Measurements from ENCODE around the gene KCNH3. TPM values are rescaled to one million over a fixed set of nuclear protein-coding genes. Genes with fewer than 3 reads are reported as not detected.
"Not testable (repeated sequence)": the region's sequence is repeated elsewhere in the genome, so short reads cannot be mapped to it uniquely, and the experiment has no call there.

Gene KCNH3
- total and polyA plus RNA-seq, 3 donors from 2014 or later: 4.5 to 8.3 (median 4.5) TPM

GRCh38 chr12:49599961-49600360 is 61.1 kb downstream of the KCNH3 start:
- Histone ChIP-seq H3K4me1 (no peaks in the 10 kb centered on the region), H3K9me3 (no peaks in the 10 kb centered on the region), H3K27ac (no peak overlapping the region), H3K4me3 (no peak overlapping the region), H3K27me3 (no peaks in the 10 kb centered on the region), H3K36me3 (ENCODE audit: low read depth, missing control alignments) (no peaks in the 10 kb centered on the region)
- intact Hi-C loops (cut with DNase I; ENCODE audit: low total_unique reads): no loop called here
- WGBS, 2 donors: 93 to 94% methylated on average over 8 of the region's 8 CpGs
- no peak for TF ChIP-seq POLR2A (IDR thresholded peaks at IDR 0.05)
- TF ChIP-seq CTCF (IDR thresholded peaks at IDR 0.05): no peak
- DNase-seq: no peak

- H3K4me1 ChIP-seq: no peaks in the 10 kb centered on the region
- no peaks in the 10 kb centered on the region for H3K9me3 ChIP-seq
- no peak overlapping the region for H3K27ac ChIP-seq
- 100% methylated on average over 1 of the region's 1 CpG for WGBS, 2 donors
- H3K27me3 ChIP-seq: no peaks in the 10 kb centered on the region
- no peaks in the 10 kb centered on the region for H3K36me3 ChIP-seq (ENCODE audit: low read depth, missing control alignments)
- no peak overlapping the region for H3K4me3 ChIP-seq
- no peak for DNase-seq
- TF ChIP-seq CTCF (IDR thresholded peaks at IDR 0.05) (no peak), POLR2A (IDR thresholded peaks at IDR 0.05) (no peak)
- intact Hi-C loops (cut with DNase I; ENCODE audit: low total_unique reads): no loop called here
Measured at GRCh38 chr12:49603721-49604120, 64.9 kb downstream of the KCNH3 start.

DNA sequence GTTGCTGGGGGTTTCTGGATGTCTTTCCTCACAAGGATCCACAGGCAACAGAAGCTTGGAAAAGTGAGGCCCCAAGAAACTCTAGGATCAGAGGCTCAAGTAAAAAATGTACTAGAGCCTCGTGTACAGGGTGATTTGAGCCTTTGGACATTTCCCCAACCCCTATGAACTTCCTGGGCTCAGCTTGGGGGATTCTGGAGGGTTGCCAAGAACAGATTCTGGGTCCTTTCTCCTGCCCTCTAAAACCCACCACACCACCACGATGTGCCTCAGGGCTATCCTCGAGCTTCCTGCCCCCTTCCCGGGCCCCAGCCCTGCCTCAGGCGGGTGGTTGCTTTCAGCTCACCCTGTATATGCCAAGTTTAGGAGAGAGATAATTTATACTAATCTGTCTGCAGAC is 66.0 kb downstream of the KCNH3 start:
- no peak for TF ChIP-seq CTCF (IDR thresholded peaks at IDR 0.05)
- TF ChIP-seq POLR2A (IDR thresholded peaks at IDR 0.05): no peak
- H3K27ac ChIP-seq: no peak overlapping the region
- no peaks in the 10 kb centered on the region for H3K4me1 ChIP-seq
- H3K36me3 ChIP-seq (ENCODE audit: low read depth, missing control alignments): no peaks in the 10 kb centered on the region
- intact Hi-C loops (cut with DNase I; ENCODE audit: low total_unique reads): no loop called here
- no peaks in the 10 kb centered on the region for H3K9me3 ChIP-seq
- no peak for DNase-seq
- H3K4me3 ChIP-seq: no peak overlapping the region
- H3K27me3 ChIP-seq: no peaks in the 10 kb centered on the region
- 54 to 73% methylated on average over 5 of the region's 5 CpGs for WGBS, 2 donors

GRCh38 chr12:49605539-49605938 is 66.7 kb downstream of the KCNH3 start, which contains the start of gene FAM186B:
Gene FAM186B, minus strand, starts transcription at chr12:49605639. Its CDS starts 162 bp downstream, at chr12:49605477.
- H3K9me3 ChIP-seq: not testable (repeated sequence)

More at GRCh38 chr12:49605539-49605938, 66.7 kb downstream of the KCNH3 start, which contains the start of gene FAM186B:
- DNase-seq; H3K4me1 ChIP-seq; H3K27ac ChIP-seq; H3K27me3 ChIP-seq; intact Hi-C loops (cut with DNase I; ENCODE audit: low total_unique reads); H3K36me3 ChIP-seq (ENCODE audit: low read depth, missing control alignments); H3K4me3 ChIP-seq: not testable (repeated sequence)
- WGBS, 2 donors: 95 to 97% methylated on average over 4 of the region's 4 CpGs

Small RNA genes lying within 50 kb of the gene (small RNA-seq; reads per million reads assigned to genes)
- 0 reads per million in 2 donors for gene POLR2KP1
- 0 reads per million in 2 donors for gene RNU6-834P

Other genes starting within 250 kb of the KCNH3 start
- 10 to 100 TPM; 36.5 to 50.0 TPM for gene PRPH, start 243.9 kb upstream of the KCNH3 start, total RNA-seq
- 112 TPM for gene PRPH, start 243.9 kb upstream of the KCNH3 start, polyA plus RNA-seq (ENCODE audit: insufficient read depth, low read depth, low replicate concordance)
- gene TROAP, start 215.8 kb upstream of the KCNH3 start, total RNA-seq: 10 to 100 TPM; 22.8 to 36.1 TPM
- gene TROAP, start 215.8 kb upstream of the KCNH3 start, polyA plus RNA-seq (ENCODE audit: insufficient read depth, low read depth, low replicate concordance): 61.7 TPM
- 1 to 10 TPM; 3.3 to 5.5 TPM for gene C1QL4, start 201.8 kb upstream of the KCNH3 start, total RNA-seq
- 2.9 TPM for gene C1QL4, start 201.8 kb upstream of the KCNH3 start, polyA plus RNA-seq (ENCODE audit: insufficient read depth, low read depth, low replicate concordance)
- gene DNAJC22, start 192.1 kb upstream of the KCNH3 start, total RNA-seq: 1 to 10 TPM in 1 of 2 donors, under 1 TPM in 1; 0.87 to 1.1 TPM
- 3.5 TPM for gene DNAJC22, start 192.1 kb upstream of the KCNH3 start, polyA plus RNA-seq (ENCODE audit: insufficient read depth, low read depth, low replicate concordance)
- 10 to 100 TPM; 47.1 to 65.0 TPM for gene SPATS2, start 171.6 kb upstream of the KCNH3 start, total RNA-seq
- gene SPATS2, start 171.6 kb upstream of the KCNH3 start, polyA plus RNA-seq (ENCODE audit: insufficient read depth, low read depth, low replicate concordance): 67.5 TPM
- gene MCRS1, start 29.1 kb downstream of the KCNH3 start, total RNA-seq: 100 to 1,000 TPM in 1 of 2 donors, 10 to 100 TPM in 1; 95.8 to 105 TPM
- gene MCRS1, start 29.1 kb downstream of the KCNH3 start, polyA plus RNA-seq (ENCODE audit: insufficient read depth, low read depth, low replicate concordance): 104 TPM
- gene FAM186B, start 66.6 kb downstream of the KCNH3 start, total RNA-seq: 10 to 100 TPM; 54.9 to 68.6 TPM
- 178 TPM for gene FAM186B, start 66.6 kb downstream of the KCNH3 start, polyA plus RNA-seq (ENCODE audit: insufficient read depth, low read depth, low replicate concordance)
- gene PRPF40B, start 84.5 kb downstream of the KCNH3 start, total RNA-seq: 10 to 100 TPM; 49.2 to 66.7 TPM
- gene PRPF40B, start 84.5 kb downstream of the KCNH3 start, polyA plus RNA-seq (ENCODE audit: insufficient read depth, low read depth, low replicate concordance): 66.8 TPM
- 10 to 100 TPM; 40.5 to 73.5 TPM for gene FMNL3, start 168.4 kb downstream of the KCNH3 start, total RNA-seq
- gene FMNL3, start 168.4 kb downstream of the KCNH3 start, polyA plus RNA-seq (ENCODE audit: insufficient read depth, low read depth, low replicate concordance): 26.0 TPM
- 100 to 1,000 TPM; 407 to 440 TPM for gene TMBIM6, start 202.5 kb downstream of the KCNH3 start, total RNA-seq
- 618 TPM for gene TMBIM6, start 202.5 kb downstream of the KCNH3 start, polyA plus RNA-seq (ENCODE audit: insufficient read depth, low read depth, low replicate concordance)

All from testis (tissue), 3 donors.